Vagina (tissue), 2 donors: ENCODE data around the gene EZR.

Experiments
- POLR2A ChIP-seq, 2 donors: fragments of 450-650 bp; IDR thresholded peaks; one replicate each; pipeline ENCODE4 v1.6.1; 2017; ENCODE audit warnings: antibody characterized with exemption in 2 of 2, mild to moderate bottlenecking in 2 of 2, moderate library complexity in 2 of 2
- POLR2AphosphoS5 ChIP-seq, 2 donors: sonication (generic); formaldehyde crosslinking; IDR thresholded peaks; one replicate each; pipeline ENCODE4 v1.9.0; 2017; ENCODE audit warnings: antibody characterized with exemption in 2 of 2, mild to moderate bottlenecking in 2 of 2, low read depth in 1 of 2; ENCODE audit not compliant: insufficient read depth in 1 of 2
- TF ChIP-seq, protein P1 (sequence below), 3 experiments: fragments of 450-650 bp in 2 of 3; fragments of 200-600 bp in 1 of 3; sonication (generic) in 1 of 3; IDR thresholded peaks; one replicate each; pipeline ENCODE4 v1.5.1; 2017 to 2019; ENCODE audit warnings: antibody characterized with exemption in 3 of 3, mild to moderate bottlenecking in 2 of 3, moderate library complexity in 2 of 3

DNA sequence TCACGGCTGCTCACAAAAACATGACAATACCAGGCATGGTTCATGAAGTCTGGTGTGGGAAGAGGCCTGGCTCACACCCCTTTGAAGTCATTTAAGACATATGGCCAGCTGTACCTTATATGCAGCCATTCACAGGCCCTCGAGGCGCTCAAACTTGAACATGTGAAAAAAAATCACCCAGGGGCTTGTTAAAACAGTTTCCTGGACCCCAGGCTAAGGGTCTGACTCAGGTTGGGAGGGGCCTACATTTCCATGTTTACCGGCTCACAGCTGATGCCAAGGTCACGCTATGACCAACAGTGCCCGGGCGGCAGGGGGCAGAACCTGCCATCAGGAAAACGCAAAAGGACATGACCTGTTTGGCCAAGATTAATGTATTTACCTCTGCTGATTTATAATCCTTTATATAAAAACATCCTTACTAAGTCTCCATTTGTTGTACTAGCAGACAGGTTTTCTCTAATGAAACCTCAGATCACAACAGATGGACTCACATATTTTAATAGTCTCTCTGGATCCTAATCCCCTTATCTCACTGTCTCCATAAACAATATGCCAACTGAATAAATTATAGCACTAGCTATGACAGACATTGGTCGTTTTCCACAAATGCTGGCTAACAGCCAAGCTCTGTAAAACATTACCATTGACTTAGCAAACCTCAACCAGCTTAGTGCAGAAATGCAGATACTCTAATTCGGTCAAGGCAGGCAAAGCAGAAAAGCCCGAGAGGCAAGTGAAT lies 19.9 kb downstream of the EZR start:
- TF ChIP-seq, protein P1, sequence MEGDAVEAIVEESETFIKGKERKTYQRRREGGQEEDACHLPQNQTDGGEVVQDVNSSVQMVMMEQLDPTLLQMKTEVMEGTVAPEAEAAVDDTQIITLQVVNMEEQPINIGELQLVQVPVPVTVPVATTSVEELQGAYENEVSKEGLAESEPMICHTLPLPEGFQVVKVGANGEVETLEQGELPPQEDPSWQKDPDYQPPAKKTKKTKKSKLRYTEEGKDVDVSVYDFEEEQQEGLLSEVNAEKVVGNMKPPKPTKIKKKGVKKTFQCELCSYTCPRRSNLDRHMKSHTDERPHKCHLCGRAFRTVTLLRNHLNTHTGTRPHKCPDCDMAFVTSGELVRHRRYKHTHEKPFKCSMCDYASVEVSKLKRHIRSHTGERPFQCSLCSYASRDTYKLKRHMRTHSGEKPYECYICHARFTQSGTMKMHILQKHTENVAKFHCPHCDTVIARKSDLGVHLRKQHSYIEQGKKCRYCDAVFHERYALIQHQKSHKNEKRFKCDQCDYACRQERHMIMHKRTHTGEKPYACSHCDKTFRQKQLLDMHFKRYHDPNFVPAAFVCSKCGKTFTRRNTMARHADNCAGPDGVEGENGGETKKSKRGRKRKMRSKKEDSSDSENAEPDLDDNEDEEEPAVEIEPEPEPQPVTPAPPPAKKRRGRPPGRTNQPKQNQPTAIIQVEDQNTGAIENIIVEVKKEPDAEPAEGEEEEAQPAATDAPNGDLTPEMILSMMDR (IDR thresholded peaks at IDR 0.05): no peak
- TF ChIP-seq POLR2A (IDR thresholded peaks at IDR 0.05) (no peak), POLR2AphosphoS5 (IDR thresholded peaks at IDR 0.05; ENCODE audit: insufficient read depth in 1 of 2, low read depth in 1 of 2) (peak in 1 of 2 donors; percentile 22)
